K562 treated with DMSO at 1 percent for 12 hours (cell line): ENCODE results near the gene CCL1. TPM values are rescaled to one million over a fixed set of nuclear protein-coding genes. Genes with fewer than 3 reads are reported as not detected.

Experiments used
- total RNA-seq: library from RNA; unstranded; fragments of 300-600 nt; gene quantifications from 2 replicates; pipeline ENCODE4 v1.2.3, GENCODE V29; 2022; ENCODE audit not compliant: insufficient read depth

The CCL1 gene, protein sequence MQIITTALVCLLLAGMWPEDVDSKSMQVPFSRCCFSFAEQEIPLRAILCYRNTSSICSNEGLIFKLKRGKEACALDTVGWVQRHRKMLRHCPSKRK
- not detected in 2 replicates for total RNA-seq

GRCh38 chr17:34363183-34363661 lies at the start of gene CCL1:
CCL1 (minus strand) TSS chr17:34363233; CDS start chr17:34363161, 72 bp downstream.

GRCh38 chr17:34356194-34356593 lies 6.8 kb downstream of the CCL1 start, which contains the start of gene CCL13:
CCL13 (plus strand) TSS chr17:34356480; CDS start chr17:34356527, 47 bp downstream.

DNA sequence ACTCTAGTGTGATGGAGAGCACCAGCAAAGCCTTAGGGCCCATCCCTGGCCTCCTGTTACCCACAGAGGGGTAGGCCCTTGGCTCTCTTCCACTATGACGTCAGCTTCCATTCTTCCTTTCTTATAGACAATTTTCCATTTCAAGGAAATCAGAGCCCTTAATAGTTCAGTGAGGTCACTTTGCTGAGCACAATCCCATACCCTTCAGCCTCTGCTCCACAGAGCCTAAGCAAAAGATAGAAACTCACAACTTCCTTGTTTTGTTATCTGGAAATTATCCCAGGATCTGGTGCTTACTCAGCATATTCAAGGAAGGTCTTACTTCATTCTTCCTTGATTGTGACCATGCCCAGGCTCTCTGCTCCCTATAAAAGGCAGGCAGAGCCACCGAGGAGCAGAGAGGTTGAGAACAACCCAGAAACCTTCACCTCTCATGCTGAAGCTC lies 44.0 kb downstream of the CCL1 start, which contains the start of gene CCL8:
TSS of gene CCL8 (plus strand) at position 397 of the 445 bp plus-strand sequence. CDS start 67 bp downstream, outside the sequence.

Other genes with a start within 250 kb of the CCL1 start
- 5.5 TPM in 1 of 2 replicates, not detected in the other for gene CCL2, start 107.9 kb downstream of the CCL1 start, total RNA-seq
- not detected in 2 replicates for gene CCL7, start 93.0 kb downstream of the CCL1 start, total RNA-seq
- not detected in 2 replicates for gene CCL11, start 77.5 kb downstream of the CCL1 start, total RNA-seq
- gene CCL8, start 43.8 kb downstream of the CCL1 start, total RNA-seq = 1.00 TPM in 1 of 2 replicates, not detected in the other
- gene CCL13, start 6.8 kb downstream of the CCL1 start, total RNA-seq = not detected in 2 replicates
- gene TMEM132E, start 216.3 kb upstream of the CCL1 start, total RNA-seq = not detected in 2 replicates